Nephron (organoid): ENCODE results near the gene RTN3.

Experiments used
- H3K27ac Mint-ChIP-seq, 3 experiments: 2 replicates each; pipeline ENCODE4 v1.8.0; 2020; ENCODE audit warnings: mixed read lengths in 3 of 3, mild to moderate bottlenecking in 2 of 3, moderate library complexity in 1 of 3
- H3K27me3 Mint-ChIP-seq: 2 replicates; pipeline ENCODE4 v1.8.0; 2021; ENCODE audit warnings: low read depth, mild to moderate bottlenecking, moderate library complexity, mixed read lengths
- H3K36me3 Mint-ChIP-seq: 2 replicates; pipeline ENCODE4 v1.8.0; 2020; ENCODE audit warnings: low read depth, mixed read lengths
- H3K4me1 Mint-ChIP-seq: 2 replicates; pipeline ENCODE4 v1.8.0; 2020; ENCODE audit warnings: mixed read lengths
- H3K4me3 Mint-ChIP-seq, 3 experiments: 2 replicates each; pipeline ENCODE4 v1.8.0; 2020; ENCODE audit warnings: mild to moderate bottlenecking in 3 of 3, mixed read lengths in 3 of 3, moderate library complexity in 2 of 3
- H3K9me3 Mint-ChIP-seq: 2 replicates; pipeline ENCODE4 v1.8.0; 2020; ENCODE audit warnings: mixed read lengths
- CTCF ChIP-seq, 3 experiments: fragments of 200-600 bp; sonication (generic); IDR thresholded peaks; one replicate each; pipeline ENCODE4 v1.5.0; 2021; ENCODE audit warnings: antibody characterized with exemption in 3 of 3; ENCODE audit not compliant: unreplicated experiment in 3 of 3

Gene RTN3

GRCh38 chr11:63694596-63694995, 13.3 kb downstream of the RTN3 start:
- no peaks in the 10 kb centered on the region for H3K9me3 Mint-ChIP-seq
- H3K27me3 Mint-ChIP-seq, result no peaks in the 10 kb centered on the region
- peaks cover 4% of the 10 kb centered on the region for H3K36me3 Mint-ChIP-seq

DNA sequence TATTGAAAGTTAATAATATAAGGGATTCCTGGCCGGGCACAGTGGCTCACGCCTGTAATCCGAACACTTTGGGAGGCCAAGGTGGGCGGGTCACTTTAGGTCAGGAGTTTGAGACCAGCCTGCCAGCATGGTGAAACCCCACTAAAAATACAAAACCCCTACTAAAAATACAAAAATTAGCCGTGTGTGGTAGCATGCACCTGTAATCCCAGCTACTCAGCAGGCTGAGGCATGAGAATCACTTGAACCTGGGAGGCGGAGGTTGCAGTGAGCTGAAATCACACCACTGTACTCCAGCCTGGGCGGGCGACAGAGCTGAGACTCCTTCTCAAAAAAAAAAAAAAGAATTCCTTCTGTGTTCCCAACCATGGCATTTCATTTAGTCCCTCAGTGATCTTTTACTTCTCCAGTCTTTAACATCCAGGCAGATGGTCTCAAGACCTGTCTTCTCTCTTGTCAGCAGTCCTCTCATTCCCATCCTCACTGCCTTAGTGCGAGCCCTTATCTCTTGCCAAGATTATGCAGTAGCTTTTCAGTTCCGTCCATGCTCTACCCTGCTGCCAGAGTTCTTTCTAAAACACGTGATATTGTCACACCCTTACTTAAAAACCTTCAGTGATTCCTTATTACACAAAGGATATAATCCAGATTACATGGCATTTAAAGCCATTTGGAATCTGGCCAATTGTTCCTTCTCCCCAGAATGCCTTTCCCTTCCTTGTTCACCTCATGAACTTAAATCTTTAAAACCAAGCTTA, 17.9 kb downstream of the RTN3 start:
- no peaks in the 10 kb centered on the region for H3K27me3 Mint-ChIP-seq
- no peaks in the 10 kb centered on the region for H3K9me3 Mint-ChIP-seq
- no peak overlapping the region for H3K4me3 Mint-ChIP-seq
- peaks cover 8% of the 10 kb centered on the region for H3K36me3 Mint-ChIP-seq
- peak overlapping the region; percentile 4 to 66 (median 31) for H3K27ac Mint-ChIP-seq
- TF ChIP-seq CTCF (IDR thresholded peaks at IDR 0.05; ENCODE audit: unreplicated experiment in 3 of 3), result no peak
- H3K4me1 Mint-ChIP-seq, result peaks cover 10% of the 10 kb centered on the region

More at GRCh38 chr11:63694596-63694995, 13.3 kb downstream of the RTN3 start:
- Mint-ChIP-seq H3K27ac (no peak overlapping the region), H3K4me1 (peaks cover 15% of the 10 kb centered on the region), H3K4me3 (no peak overlapping the region)
- TF ChIP-seq CTCF (IDR thresholded peaks at IDR 0.05; ENCODE audit: unreplicated experiment in 3 of 3), result no peak

DNA sequence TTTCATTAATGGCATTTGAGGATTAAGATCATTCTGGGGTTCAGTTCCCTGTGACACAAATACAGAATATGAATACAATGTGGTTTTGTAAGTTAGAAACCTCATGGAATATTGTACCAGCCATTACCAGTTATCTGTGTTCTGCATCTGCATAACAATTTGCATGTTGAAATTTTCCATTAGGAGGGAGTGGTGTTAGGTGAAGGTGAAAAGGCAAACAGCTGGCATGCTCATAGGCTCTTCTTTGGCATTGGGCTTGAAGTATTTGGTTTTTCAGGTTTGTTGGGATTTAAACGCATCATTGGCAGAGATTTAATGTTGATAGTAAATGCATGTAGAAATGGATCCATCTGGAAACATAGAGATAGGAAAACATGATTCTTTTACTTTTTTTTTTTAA, 18.6 kb downstream of the RTN3 start:
- Mint-ChIP-seq H3K9me3 (no peaks in the 10 kb centered on the region), H3K27me3 (no peaks in the 10 kb centered on the region), H3K27ac (peak overlapping the region in 2 of 3 experiments; percentile 4 to 66), H3K4me3 (no peak overlapping the region), H3K36me3 (peaks cover 8% of the 10 kb centered on the region), H3K4me1 (peaks cover 10% of the 10 kb centered on the region)
- no peak for TF ChIP-seq CTCF (IDR thresholded peaks at IDR 0.05; ENCODE audit: unreplicated experiment in 3 of 3)

GRCh38 chr11:63705526-63705925, 24.2 kb downstream of the RTN3 start:
- Mint-ChIP-seq H3K4me1 (peaks cover 16% of the 10 kb centered on the region), H3K27me3 (no peaks in the 10 kb centered on the region), H3K36me3 (peaks cover 4% of the 10 kb centered on the region), H3K9me3 (no peaks in the 10 kb centered on the region), H3K27ac (peak overlapping the region in 1 of 3 experiments; percentile 37), H3K4me3 (no peak overlapping the region)
- no peak for TF ChIP-seq CTCF (IDR thresholded peaks at IDR 0.05; ENCODE audit: unreplicated experiment in 3 of 3)

DNA sequence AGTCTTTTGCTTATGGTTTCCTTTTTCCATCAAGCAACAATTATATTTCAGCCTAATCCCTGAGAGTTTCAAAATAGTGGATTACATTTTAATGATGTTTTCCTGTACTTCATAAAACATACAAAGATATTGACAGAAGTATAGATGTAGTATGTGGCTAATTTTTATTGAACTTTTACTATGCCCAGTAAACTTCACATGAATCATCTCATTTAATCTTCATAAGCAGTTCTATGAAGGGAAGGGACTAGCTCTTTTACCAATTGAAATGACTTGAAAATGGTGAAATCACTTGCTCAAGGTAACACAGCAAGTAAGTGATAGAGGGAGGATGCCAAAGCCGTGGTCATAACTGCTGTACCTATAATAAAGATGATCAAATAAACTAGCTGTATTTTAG, 27.5 kb downstream of the RTN3 start:
- H3K36me3 Mint-ChIP-seq, result no peaks in the 10 kb centered on the region
- no peaks in the 10 kb centered on the region for H3K9me3 Mint-ChIP-seq
- H3K27me3 Mint-ChIP-seq, result no peaks in the 10 kb centered on the region
- no peak overlapping the region for H3K27ac Mint-ChIP-seq
- H3K4me1 Mint-ChIP-seq, result peaks cover 20% of the 10 kb centered on the region
- no peak for TF ChIP-seq CTCF (IDR thresholded peaks at IDR 0.05; ENCODE audit: unreplicated experiment in 3 of 3)
- H3K4me3 Mint-ChIP-seq, result no peak overlapping the region

DNA sequence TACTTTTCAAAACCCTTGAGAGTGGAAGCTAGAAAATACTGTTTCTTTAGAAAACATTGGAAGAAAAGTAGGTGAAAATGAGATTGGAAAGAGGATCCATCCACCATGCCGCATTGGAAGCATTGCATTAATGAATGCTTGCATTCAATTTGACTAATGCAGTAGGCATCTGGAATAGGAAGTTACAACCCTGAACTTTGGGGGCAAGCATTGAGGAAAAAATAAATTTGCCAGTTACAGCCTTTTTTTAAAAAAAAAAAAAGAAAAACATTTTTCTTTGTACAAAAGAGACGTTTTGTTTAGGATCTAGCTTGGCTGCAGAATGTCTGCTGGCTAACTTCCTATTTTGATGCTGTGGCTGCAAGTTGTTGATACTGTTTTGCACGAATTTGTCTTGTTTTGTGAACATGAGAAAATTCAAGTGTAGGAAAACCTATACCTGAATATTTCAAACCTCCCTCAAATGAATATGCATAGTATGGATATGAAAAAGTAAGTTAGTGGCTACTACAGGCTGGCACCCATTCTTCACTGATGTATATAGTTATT, 28.1 kb downstream of the RTN3 start:
- H3K27ac Mint-ChIP-seq, result no peak overlapping the region
- no peaks in the 10 kb centered on the region for H3K27me3 Mint-ChIP-seq
- no peak for TF ChIP-seq CTCF (IDR thresholded peaks at IDR 0.05; ENCODE audit: unreplicated experiment in 3 of 3)
- H3K9me3 Mint-ChIP-seq, result no peaks in the 10 kb centered on the region
- no peak overlapping the region for H3K4me3 Mint-ChIP-seq
- H3K36me3 Mint-ChIP-seq, result no peaks in the 10 kb centered on the region
- peaks cover 20% of the 10 kb centered on the region for H3K4me1 Mint-ChIP-seq
